SU-DHL-6 (cell line): ENCODE results near the gene LRFN2.

Source experiments
- H2AFZ ChIP-seq: fragments of 200-600 bp; sonication (generic); 2 replicates; pipeline ENCODE4 v1.6.1; 2014; ENCODE audit warnings: low read depth, mild to moderate bottlenecking, moderate library complexity, mixed read lengths, antibody characterized with exemption, low read length; ENCODE audit not compliant: severe bottlenecking
- H3F3A ChIP-seq: fragments of 200-600 bp; shearing (Covaris generic); 2 replicates; pipeline ENCODE4 v1.6.0; 2016; ENCODE audit warnings: antibody characterized with exemption, mild to moderate bottlenecking; ENCODE audit not compliant: insufficient read depth
- H3K27ac ChIP-seq: fragments of 200-600 bp; sonication (generic); 2 replicates; pipeline ENCODE4 v1.5.1; 2016; ENCODE audit warnings: low read depth, mild to moderate bottlenecking, low read length, moderate library complexity, mixed read lengths
- H3K27me3 ChIP-seq: fragments of 200-600 bp; sonication (generic), shearing (Covaris generic); 2 replicates; pipeline ENCODE4 v1.6.0; 2014; ENCODE audit warnings: mild to moderate bottlenecking, low read length
- H3K36me3 ChIP-seq: fragments of 200-600 bp; sonication (generic); 2 replicates; pipeline ENCODE4 v1.6.1; 2014; ENCODE audit warnings: mild to moderate bottlenecking, low read length, mixed read lengths
- H3K4me2 ChIP-seq: fragments of 300-600, 200-600 bp; shearing (Covaris generic), sonication (generic); 2 replicates; pipeline ENCODE4 v1.6.0; 2014; ENCODE audit warnings: low read length, low read depth, mild to moderate bottlenecking; ENCODE audit not compliant: poor library complexity, severe bottlenecking
- H3K4me3 ChIP-seq: fragments of 200-600 bp; sonication (generic); 2 replicates; pipeline ENCODE4 v1.5.1; 2014; ENCODE audit warnings: antibody characterized with exemption, low read length, mild to moderate bottlenecking, mixed read lengths; ENCODE audit not compliant: insufficient read depth, poor library complexity, severe bottlenecking
- H3K79me2 ChIP-seq: fragments of 200-600 bp; sonication (generic); 2 replicates; pipeline ENCODE4 v1.6.1; 2014; ENCODE audit warnings: mild to moderate bottlenecking, low read length, moderate library complexity; ENCODE audit not compliant: insufficient read depth
- H3K9ac ChIP-seq: fragments of 200-600 bp; sonication (generic); 2 replicates; pipeline ENCODE4 v1.7.0; 2014; ENCODE audit warnings: mild to moderate bottlenecking, low read length
- H3K9me2 ChIP-seq: fragments of 200-600 bp; sonication (generic); replicated peaks from 2 replicates; pipeline ENCODE4 v1.6.1; 2014; ENCODE audit warnings: low read length; ENCODE audit not compliant: insufficient read depth
- H3K9me3 ChIP-seq: fragments of 200-600 bp; sonication (generic); 2 replicates; pipeline ENCODE4 v1.6.1; 2014; ENCODE audit warnings: low read length, mixed read lengths; ENCODE audit not compliant: insufficient read depth
- H4K20me1 ChIP-seq: fragments of 200-600 bp; sonication (generic); 2 replicates; pipeline ENCODE4 v1.6.1; 2014; ENCODE audit warnings: low read depth, mild to moderate bottlenecking, antibody characterized with exemption, low read length, moderate library complexity, mixed read lengths
- EZH2phosphoT487 ChIP-seq: fragments of 200-600 bp; sonication (generic), shearing (Covaris generic); conservative IDR thresholded peaks from 2 replicates; pipeline ENCODE4 v1.6.1; 2018; ENCODE audit warnings: mild to moderate bottlenecking, antibody characterized with exemption, low read length, moderate library complexity, mixed read lengths
- TF ChIP-seq, protein P1 (sequence below): fragments of 200-600 bp; sonication (generic); IDR thresholded peaks from one replicate; pipeline ENCODE4 v1.5.1; 2017; ENCODE audit warnings: antibody characterized with exemption, mild to moderate bottlenecking, low read length, moderate library complexity; ENCODE audit not compliant: insufficient read depth, poor library complexity, severe bottlenecking

The LRFN2 gene

DNA sequence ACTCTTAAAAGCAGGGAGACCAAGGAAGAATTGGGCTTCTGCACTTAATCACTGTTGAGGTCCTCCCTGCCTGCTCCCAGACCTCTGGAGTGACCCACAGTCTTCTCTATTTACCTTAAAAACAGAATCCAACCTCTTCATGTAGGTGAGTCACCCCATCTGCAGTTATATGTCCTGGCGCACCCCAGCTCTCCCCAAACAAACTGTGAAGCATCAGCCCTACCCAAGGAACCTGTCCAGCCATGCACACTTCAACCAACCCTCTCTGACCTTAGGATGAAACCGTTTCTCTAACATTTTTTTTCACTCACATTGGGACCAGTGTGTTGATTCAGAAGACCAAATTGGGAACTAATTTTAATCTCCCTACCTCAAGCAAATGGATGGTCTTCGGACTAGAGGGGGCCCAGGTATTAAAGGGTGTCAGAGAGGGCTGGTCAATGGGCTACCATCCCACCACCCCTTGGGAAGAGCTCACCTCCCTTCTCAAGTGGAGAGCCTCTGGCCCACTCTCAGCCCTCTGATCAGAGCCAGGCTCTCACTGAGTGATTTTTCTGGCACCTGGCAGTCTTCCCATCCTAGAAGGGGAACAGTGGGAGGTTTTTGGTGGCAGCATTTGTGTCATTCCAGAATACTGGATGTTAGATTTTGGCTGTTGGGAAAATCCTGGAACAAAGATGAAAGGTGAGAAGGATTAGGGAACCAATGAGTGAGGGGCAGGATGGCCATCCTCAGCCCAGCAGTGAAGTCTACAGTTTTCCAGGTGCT lies 203.6 kb downstream of the LRFN2 start:
- H3F3A ChIP-seq: no peaks in the 10 kb centered on the region
- TF ChIP-seq, protein P1, sequence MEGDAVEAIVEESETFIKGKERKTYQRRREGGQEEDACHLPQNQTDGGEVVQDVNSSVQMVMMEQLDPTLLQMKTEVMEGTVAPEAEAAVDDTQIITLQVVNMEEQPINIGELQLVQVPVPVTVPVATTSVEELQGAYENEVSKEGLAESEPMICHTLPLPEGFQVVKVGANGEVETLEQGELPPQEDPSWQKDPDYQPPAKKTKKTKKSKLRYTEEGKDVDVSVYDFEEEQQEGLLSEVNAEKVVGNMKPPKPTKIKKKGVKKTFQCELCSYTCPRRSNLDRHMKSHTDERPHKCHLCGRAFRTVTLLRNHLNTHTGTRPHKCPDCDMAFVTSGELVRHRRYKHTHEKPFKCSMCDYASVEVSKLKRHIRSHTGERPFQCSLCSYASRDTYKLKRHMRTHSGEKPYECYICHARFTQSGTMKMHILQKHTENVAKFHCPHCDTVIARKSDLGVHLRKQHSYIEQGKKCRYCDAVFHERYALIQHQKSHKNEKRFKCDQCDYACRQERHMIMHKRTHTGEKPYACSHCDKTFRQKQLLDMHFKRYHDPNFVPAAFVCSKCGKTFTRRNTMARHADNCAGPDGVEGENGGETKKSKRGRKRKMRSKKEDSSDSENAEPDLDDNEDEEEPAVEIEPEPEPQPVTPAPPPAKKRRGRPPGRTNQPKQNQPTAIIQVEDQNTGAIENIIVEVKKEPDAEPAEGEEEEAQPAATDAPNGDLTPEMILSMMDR: no peak
- no peak for TF ChIP-seq EZH2phosphoT487
- H3K27me3 ChIP-seq: no peaks in the 10 kb centered on the region
- no peaks in the 10 kb centered on the region for H3K79me2 ChIP-seq
- no peak overlapping the region for H3K4me2 ChIP-seq
- H3K27ac ChIP-seq: no peak overlapping the region
- no peaks in the 10 kb centered on the region for H3K9me2 ChIP-seq
- H3K4me3 ChIP-seq: no peak overlapping the region
- H3K9ac ChIP-seq: no peak overlapping the region
- H4K20me1 ChIP-seq: no peaks in the 10 kb centered on the region
- H3K36me3 ChIP-seq: no peaks in the 10 kb centered on the region
- no peak overlapping the region for H2AFZ ChIP-seq
- no peaks in the 10 kb centered on the region for H3K9me3 ChIP-seq

- Histone ChIP-seq H3K27me3 (no peaks in the 10 kb centered on the region), H3K4me3 (no peak overlapping the region), H2AFZ (no peak overlapping the region), H4K20me1 (no peaks in the 10 kb centered on the region), H3K9me3 (no peaks in the 10 kb centered on the region), H3K27ac (no peak overlapping the region), H3K79me2 (no peaks in the 10 kb centered on the region), H3K9ac (no peak overlapping the region), H3K9me2 (no peaks in the 10 kb centered on the region), H3K4me2 (no peak overlapping the region), H3K36me3 (no peaks in the 10 kb centered on the region), H3F3A (no peaks in the 10 kb centered on the region)
- no peak for TF ChIP-seq EZH2phosphoT487
- TF ChIP-seq, protein P1: no peak
Measured at GRCh38 chr6:40380271-40380670, 206.9 kb downstream of the LRFN2 start.

DNA sequence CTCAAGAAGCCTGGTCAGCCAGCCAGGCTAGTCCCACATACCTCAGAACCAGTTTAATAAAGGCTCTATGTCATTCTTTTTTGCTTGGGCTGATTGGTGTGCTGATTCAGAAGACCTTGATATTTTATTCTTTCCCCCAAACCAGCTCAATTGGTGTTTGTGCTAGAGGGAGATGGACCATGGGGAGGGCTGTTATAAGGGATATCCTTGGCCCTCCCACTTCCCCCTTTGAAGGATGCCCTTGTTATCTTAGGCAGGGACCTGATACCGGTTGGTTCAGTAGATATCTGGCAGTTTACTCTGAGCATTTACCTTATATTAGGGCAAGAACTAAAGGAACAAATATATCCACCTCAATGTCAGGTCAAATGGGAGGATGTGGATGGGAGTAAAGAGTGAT lies 207.4 kb downstream of the LRFN2 start:
- Histone ChIP-seq H3K9me2 (0 out of 2 replicates have a peak, but pooled peaks cover 3% of the 10 kb centered on the region), H3K4me3 (no peak overlapping the region), H3K27ac (no peak overlapping the region), H4K20me1 (no peaks in the 10 kb centered on the region), H3K36me3 (no peaks in the 10 kb centered on the region), H3K27me3 (no peaks in the 10 kb centered on the region), H3K4me2 (no peak overlapping the region), H3F3A (no peaks in the 10 kb centered on the region), H3K9ac (no peak overlapping the region), H2AFZ (no peak overlapping the region), H3K9me3 (no peaks in the 10 kb centered on the region), H3K79me2 (no peaks in the 10 kb centered on the region)
- no peak for TF ChIP-seq EZH2phosphoT487
- TF ChIP-seq, protein P1: no peak
